Osteoblast (primary cell): ENCODE results near the gene EPC1. TPM values are rescaled to one million over a fixed set of nuclear protein-coding genes. Genes with fewer than 3 reads are reported as not detected.
"Not testable (repeated sequence)": the region's sequence is repeated elsewhere in the genome, so short reads cannot be mapped to it uniquely, and the experiment has no call there.

Experiments used
- DNase-seq: peaks from one replicate; pipeline ENCODE4 v3.0.0; 2011; ENCODE audit warnings: low spot score, mixed read lengths; ENCODE audit not compliant: insufficient read length; ENCODE audit errors: missing footprints
- H2AFZ ChIP-seq: 2 replicates; pipeline ENCODE4 v1.6.0; 2011; ENCODE audit warnings: mild to moderate bottlenecking, low read length
- H3K27ac ChIP-seq: 2 replicates; pipeline ENCODE4 v1.5.1; 2011; ENCODE audit warnings: mild to moderate bottlenecking, low read depth, low read length, moderate library complexity
- H3K27me3 ChIP-seq: 2 replicates; pipeline ENCODE4 v1.6.0; 2012; ENCODE audit warnings: mild to moderate bottlenecking, control low read depth, inconsistent platforms, low read length, moderate library complexity; ENCODE audit not compliant: insufficient read depth
- H3K36me3 ChIP-seq: 2 replicates; pipeline ENCODE4 v1.5.1; 2011; ENCODE audit warnings: mild to moderate bottlenecking, low read length, control low read depth, moderate library complexity; ENCODE audit not compliant: insufficient read depth
- H3K4me1 ChIP-seq: 2 replicates; pipeline ENCODE4 v1.5.1; 2011; ENCODE audit warnings: mild to moderate bottlenecking, low read length, control low read depth, moderate library complexity; ENCODE audit not compliant: insufficient read depth
- H3K4me2 ChIP-seq: 2 replicates; pipeline ENCODE4 v1.6.0; 2011; ENCODE audit warnings: mild to moderate bottlenecking, low read length; ENCODE audit not compliant: insufficient read depth
- H3K4me3 ChIP-seq: fragments of 200-600 bp; sonication (generic); 3 replicates; pipeline ENCODE4 v1.5.1; 2012; ENCODE audit warnings: mild to moderate bottlenecking, low read length, inconsistent platforms; ENCODE audit not compliant: insufficient read depth
- H3K79me2 ChIP-seq: 2 replicates; pipeline ENCODE4 v1.6.0; 2012; ENCODE audit warnings: mild to moderate bottlenecking, low read length, control low read depth, inconsistent platforms; ENCODE audit not compliant: insufficient read depth
- H3K9me3 ChIP-seq: 2 replicates; pipeline ENCODE4 v1.5.1; 2011; ENCODE audit warnings: low read depth, low read length, control low read depth
- H4K20me1 ChIP-seq: 2 replicates; pipeline ENCODE4 v1.6.0; 2012; ENCODE audit warnings: mild to moderate bottlenecking, low read length, control low read depth; ENCODE audit not compliant: insufficient read depth
- total RNA-seq: library from RNA; depleted of rRNA; stranded (reverse); fragments of >200 nt; gene quantifications from 2 replicates; pipeline ENCODE4 v1.2.3, GENCODE V29; 2012
- TF ChIP-seq, protein P1 (sequence below): IDR thresholded peaks from 2 replicates; pipeline ENCODE4 v1.5.1; 2011; ENCODE audit warnings: mild to moderate bottlenecking, low read depth, low read length, moderate library complexity; ENCODE audit errors: extremely low read depth

EPC1 gene
- total RNA-seq, 1 donor: 30.8 TPM

DNA sequence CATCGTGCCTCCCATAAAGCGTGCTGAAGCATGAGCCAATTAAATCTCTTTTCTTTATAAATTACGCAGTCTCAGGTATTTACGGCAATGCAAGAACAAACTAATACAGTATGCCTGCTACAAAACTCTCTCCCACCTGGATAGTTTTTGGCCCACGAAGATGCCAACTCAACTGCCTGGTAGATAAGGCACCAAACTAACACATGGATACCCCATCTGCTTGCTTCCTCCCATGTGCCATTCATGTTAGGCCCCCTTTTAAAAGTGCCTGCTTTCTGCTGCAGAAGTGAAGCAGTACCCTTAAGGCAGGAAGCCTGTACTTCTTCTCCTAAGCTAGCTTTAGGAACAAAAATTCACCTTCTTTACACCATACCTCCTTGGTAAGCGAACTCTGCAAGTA is 15.6 kb upstream of the EPC1 start:
- Histone ChIP-seq H3K36me3 (no peaks in the 10 kb centered on the region), H4K20me1 (peaks cover 16% of the 10 kb centered on the region), H3K27me3 (no peaks in the 10 kb centered on the region), H3K4me2 (peak overlapping the region; percentile 24), H3K4me1 (no peaks in the 10 kb centered on the region), H3K79me2 (peaks cover 46% of the 10 kb centered on the region), H3K9me3 (no peaks in the 10 kb centered on the region), H3K27ac (no peak overlapping the region), H3K4me3 (no peak overlapping the region), H2AFZ (no peak overlapping the region)
- TF ChIP-seq, protein P1, sequence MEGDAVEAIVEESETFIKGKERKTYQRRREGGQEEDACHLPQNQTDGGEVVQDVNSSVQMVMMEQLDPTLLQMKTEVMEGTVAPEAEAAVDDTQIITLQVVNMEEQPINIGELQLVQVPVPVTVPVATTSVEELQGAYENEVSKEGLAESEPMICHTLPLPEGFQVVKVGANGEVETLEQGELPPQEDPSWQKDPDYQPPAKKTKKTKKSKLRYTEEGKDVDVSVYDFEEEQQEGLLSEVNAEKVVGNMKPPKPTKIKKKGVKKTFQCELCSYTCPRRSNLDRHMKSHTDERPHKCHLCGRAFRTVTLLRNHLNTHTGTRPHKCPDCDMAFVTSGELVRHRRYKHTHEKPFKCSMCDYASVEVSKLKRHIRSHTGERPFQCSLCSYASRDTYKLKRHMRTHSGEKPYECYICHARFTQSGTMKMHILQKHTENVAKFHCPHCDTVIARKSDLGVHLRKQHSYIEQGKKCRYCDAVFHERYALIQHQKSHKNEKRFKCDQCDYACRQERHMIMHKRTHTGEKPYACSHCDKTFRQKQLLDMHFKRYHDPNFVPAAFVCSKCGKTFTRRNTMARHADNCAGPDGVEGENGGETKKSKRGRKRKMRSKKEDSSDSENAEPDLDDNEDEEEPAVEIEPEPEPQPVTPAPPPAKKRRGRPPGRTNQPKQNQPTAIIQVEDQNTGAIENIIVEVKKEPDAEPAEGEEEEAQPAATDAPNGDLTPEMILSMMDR: no peak
- no peak for DNase-seq

DNA sequence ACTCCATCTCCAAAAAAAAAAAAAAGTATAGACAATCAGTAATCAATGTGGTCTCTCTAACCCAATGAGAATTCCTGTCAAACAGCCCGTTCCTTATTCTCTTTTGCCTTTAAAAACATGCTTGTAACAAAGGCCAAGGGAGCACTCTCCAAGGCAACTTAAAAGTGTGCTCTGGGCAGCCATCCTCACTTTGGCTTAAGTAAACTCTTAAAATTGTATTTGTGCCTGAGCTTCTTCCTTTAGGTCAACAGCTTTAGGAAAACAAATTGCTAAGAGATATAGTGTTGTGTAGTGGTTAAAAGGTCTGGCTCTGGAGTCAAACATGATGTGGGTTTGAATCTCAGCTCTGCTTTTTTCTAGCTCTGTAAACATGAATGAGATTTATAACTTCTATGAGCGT is 13.9 kb upstream of the EPC1 start:
- Histone ChIP-seq H3K4me1 (no peaks in the 10 kb centered on the region), H3K36me3 (no peaks in the 10 kb centered on the region), H3K79me2 (peaks cover 50% of the 10 kb centered on the region), H3K4me2 (no peak overlapping the region), H2AFZ (no peak overlapping the region), H3K4me3 (no peak overlapping the region), H3K27ac (no peak overlapping the region), H3K9me3 (no peaks in the 10 kb centered on the region), H3K27me3 (no peaks in the 10 kb centered on the region), H4K20me1 (peaks cover 24% of the 10 kb centered on the region)
- TF ChIP-seq, protein P1: no peak
- DNase-seq: no peak

DNA sequence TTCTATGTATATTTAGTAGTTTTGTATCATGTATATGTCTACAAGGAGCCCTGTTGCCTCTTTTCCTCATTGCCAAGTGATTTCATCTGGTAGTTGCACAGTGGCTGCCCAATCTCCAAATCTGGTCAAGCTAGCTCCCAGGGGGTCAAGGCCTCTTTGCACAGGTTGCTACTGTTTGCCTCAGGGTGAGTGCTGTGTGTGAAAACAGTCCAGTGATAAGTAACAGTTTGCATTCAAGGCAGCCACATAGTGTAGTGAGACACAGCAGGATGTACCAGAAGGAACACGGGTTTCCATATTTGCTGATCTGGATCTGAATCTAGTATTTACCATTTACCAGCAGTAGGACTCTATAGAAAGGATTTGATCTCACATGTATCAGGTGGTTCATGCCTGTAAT is 13.3 kb upstream of the EPC1 start:
- Histone ChIP-seq H3K27me3 (no peaks in the 10 kb centered on the region), H3K36me3 (no peaks in the 10 kb centered on the region), H3K27ac (no peak overlapping the region), H2AFZ (no peak overlapping the region), H3K4me1 (no peaks in the 10 kb centered on the region), H3K9me3 (no peaks in the 10 kb centered on the region), H3K4me3 (no peak overlapping the region), H3K4me2 (no peak overlapping the region), H3K79me2 (peaks cover 50% of the 10 kb centered on the region), H4K20me1 (peaks cover 26% of the 10 kb centered on the region)
- TF ChIP-seq, protein P1: no peak
- DNase-seq: no peak

DNA sequence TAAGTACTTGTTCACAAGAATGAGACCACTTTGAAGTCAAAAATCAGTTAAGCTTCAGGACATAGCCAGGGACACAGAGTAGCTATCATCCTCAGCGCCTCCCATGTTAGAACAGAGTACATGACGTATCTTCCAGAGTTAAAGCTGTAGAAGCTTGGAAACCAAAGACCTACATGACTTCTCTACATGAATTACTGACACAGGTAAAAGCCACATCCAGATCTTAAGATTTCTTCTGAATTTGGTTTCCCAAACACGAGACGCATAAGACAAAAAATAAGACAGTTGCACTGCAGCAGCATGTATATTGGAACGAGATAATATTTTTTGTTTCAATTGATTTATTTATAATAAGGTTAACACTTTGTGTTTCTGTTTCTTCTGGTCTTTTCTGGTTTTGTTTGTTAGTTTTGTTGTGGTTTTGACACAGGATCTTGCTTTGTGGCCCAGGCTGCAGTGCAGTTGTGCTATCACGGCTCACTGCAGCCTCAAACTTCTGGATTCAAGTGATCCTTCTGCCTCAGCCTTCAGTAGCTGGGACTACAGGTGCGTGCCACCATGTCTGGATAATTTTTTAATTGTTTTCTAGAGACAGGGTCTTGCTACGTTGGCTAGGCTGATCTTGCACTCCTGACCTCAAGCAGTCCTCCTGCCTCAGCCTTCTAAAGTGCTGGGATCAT is 10.2 kb upstream of the EPC1 start:
- Histone ChIP-seq H3K79me2 (peaks cover 53% of the 10 kb centered on the region), H4K20me1 (peaks cover 16% of the 10 kb centered on the region), H3K4me3 (no peak overlapping the region)

GRCh38 chr10:32354690-32355089 is 7.7 kb upstream of the EPC1 start:
- H3K27me3 ChIP-seq, H3K27ac ChIP-seq, H3K4me2 ChIP-seq, H3K4me1 ChIP-seq, H2AFZ ChIP-seq, H3K9me3 ChIP-seq, H3K36me3 ChIP-seq, DNase-seq, H3K4me3 ChIP-seq: not testable (repeated sequence)
- H3K79me2 ChIP-seq: peaks cover 36% of the 10 kb centered on the region
- peaks cover 25% of the 10 kb centered on the region for H4K20me1 ChIP-seq

More for the DNA sequence above, 10.2 kb upstream of the EPC1 start:
- Histone ChIP-seq H3K4me1 (no peaks in the 10 kb centered on the region), H3K27me3 (no peaks in the 10 kb centered on the region), H3K27ac (no peak overlapping the region), H2AFZ (no peak overlapping the region), H3K9me3 (no peaks in the 10 kb centered on the region), H3K4me2 (no peak overlapping the region), H3K36me3 (no peaks in the 10 kb centered on the region)
- TF ChIP-seq, protein P1: no peak
- no peak for DNase-seq
